K562 (cell line): ENCODE data around the gene DDR1. TPM values are rescaled to one million over a fixed set of nuclear protein-coding genes. Genes with fewer than 3 reads are reported as not detected.

Source experiments
- CHCHD3 ChIP-seq: fragments of 250-450 bp; sonication (Bioruptor Pico); IDR thresholded peaks from 2 replicates; pipeline ENCODE4 v2.1.2; 2022; ENCODE audit warnings: mild to moderate bottlenecking
- E2F6 ChIP-seq, 2 experiments: IDR thresholded peaks; 2 replicates each; pipeline ENCODE4 v1.6.1; 2011; ENCODE audit warnings: borderline replicate concordance in 1 of 2, control low read depth in 1 of 2, low read depth in 1 of 2, low read length in 1 of 2, mild to moderate bottlenecking in 1 of 2, mixed read lengths in 1 of 2, moderate library complexity in 1 of 2; ENCODE audit not compliant: insufficient read depth in 1 of 2, insufficient read length in 1 of 2, poor library complexity in 1 of 2, severe bottlenecking in 1 of 2; ENCODE audit errors: extremely low read depth in 1 of 2
- ELF1 ChIP-seq: fragments of 200-800 bp; sonication (Bioruptor generic); IDR thresholded peaks from 2 replicates; pipeline ENCODE4 v1.6.1; 2016; ENCODE audit warnings: missing genetic modification characterization, missing compliant biosample characterization
- ETV6 ChIP-seq, 3 experiments: fragments of 150-350 bp in 1 of 3; sonication (generic) in 1 of 3; formaldehyde crosslinking in 1 of 3; IDR thresholded peaks; 2 replicates each; pipeline versions ENCODE4 v1.6.1 to v1.8.0; 2014 to 2022; ENCODE audit warnings: borderline replicate concordance in 2 of 3, low read depth in 2 of 3, antibody characterized with exemption in 1 of 3, low read length in 1 of 3, mild to moderate bottlenecking in 1 of 3, missing genetic modification reagents in 1 of 3
- GABPB2 ChIP-seq: fragments of 250-450 bp; sonication (Bioruptor Pico); conservative IDR thresholded peaks from 2 replicates; pipeline ENCODE4 v1.5.1; 2021; ENCODE audit warnings: mild to moderate bottlenecking
- HIVEP1 ChIP-seq: fragments of 250-450 bp; sonication (Bioruptor Pico); IDR thresholded peaks from 2 replicates; pipeline ENCODE4 v1.4.0; 2020; ENCODE audit warnings: mild to moderate bottlenecking
- MEF2D ChIP-seq: conservative IDR thresholded peaks from 2 replicates; pipeline ENCODE4 v1.6.1; 2016; ENCODE audit warnings: low read depth, missing genetic modification characterization, missing compliant biosample characterization
- MIER1 ChIP-seq: fragments of 450-650 bp; IDR thresholded peaks from 2 replicates; pipeline ENCODE4 v1.6.1; 2016; ENCODE audit warnings: antibody characterized with exemption, mild to moderate bottlenecking, low read depth
- POLR2AphosphoS2 ChIP-seq: IDR thresholded peaks from 2 replicates; pipeline ENCODE4 v1.6.1; 2012; ENCODE audit warnings: low read length, improper control_type of control experiment
- RERE ChIP-seq: sonication (generic); formaldehyde crosslinking; IDR thresholded peaks from 2 replicates; pipeline ENCODE4 v1.8.0; 2023; ENCODE audit warnings: missing genetic modification reagents, mild to moderate bottlenecking, borderline replicate concordance
- ZC3H11A ChIP-seq: IDR thresholded peaks from 2 replicates; pipeline ENCODE4 v1.6.1; 2012; ENCODE audit warnings: low read depth, low read length, improper control_type of control experiment
- polyA plus RNA-seq, 8 experiments: library from polyadenylated mRNA; depleted of rRNA in 4 of 8; stranded (reverse) in 5 of 8; unstranded in 3 of 8; fragments of >200 nt; fragmentation: Nextera tagmentation in 2 of 8; fragmentation: Illumina TruSeq in 1 of 8; extraction: Ambion mirVana in 2 of 8; extraction: Trizol in 1 of 8; gene quantifications; 2 replicates each; pipeline versions ENCODE4 v1.2.1 to v1.2.3, GENCODE V29; 2011 to 2014; ENCODE audit warnings: inconsistent platforms in 1 of 8, missing spikeins in 1 of 8
- total RNA-seq, 7 experiments: library from RNA; depleted of rRNA in 6 of 7; stranded (reverse); fragments of >200 nt in 6 of 7; fragmentation: Illumina TruSeq in 2 of 7; extraction: Trizol in 2 of 7; gene quantifications; 2 replicates each; pipeline versions ENCODE4 v1.2.1 to v1.2.3, GENCODE V29; 2011 to 2021; ENCODE audit warnings: low replicate concordance in 1 of 7
- TF ChIP-seq, protein P1 (sequence below): IDR thresholded peaks from 2 replicates; pipeline ENCODE4 v1.6.1; 2012; ENCODE audit warnings: low read depth, low read length, improper control_type of control experiment, borderline replicate concordance
- TF ChIP-seq, protein P2 (sequence below): fragments of 250-450 bp; sonication (Bioruptor Pico); IDR thresholded peaks from 2 replicates; pipeline ENCODE4 v1.9.0; 2021; ENCODE audit warnings: mild to moderate bottlenecking
- TF ChIP-seq, protein P3 (sequence below): sonication (generic); formaldehyde crosslinking; IDR thresholded peaks from 2 replicates; pipeline ENCODE4 v1.9.0; 2022; ENCODE audit warnings: mild to moderate bottlenecking, missing genetic modification reagents

Gene DDR1
- total and polyA plus RNA-seq, 9 of the 15 experiments (the other 6 are each of a cell fraction or from before 2014, with no cell fraction given): 1.4 to 44.6 (median 12.2) TPM

GRCh38 chr6:30914854-30915590, 30.7 kb downstream of the DDR1 start (continued):
- TF ChIP-seq ETV6 (IDR thresholded peaks at IDR 0.05; ENCODE audit: borderline replicate concordance in 1 of 2, low read depth in 2 of 2, low read length in 1 of 2) (no peak), ETV6 (CRISPR knock-in tag; IDR thresholded peaks at IDR 0.05; ENCODE audit: borderline replicate concordance) (no peak), GABPB2 (CRISPR knock-in tag) (no peak), ELF1 (tag) (no peak; the same call in 1 of the 2 replicates), ZC3H11A (no peak), POLR2AphosphoS2 (no peak), CHCHD3 (CRISPR knock-in tag) (no peak), RERE (CRISPR knock-in tag) (no peak), E2F6 (IDR thresholded peaks at IDR 0.05; ENCODE audit: borderline replicate concordance in 1 of 2, extremely low read depth in 1 of 2, insufficient read depth in 1 of 2, insufficient read length in 1 of 2, low read depth in 1 of 2, low read length in 1 of 2, poor library complexity in 1 of 2, severe bottlenecking in 1 of 2) (no peak), HIVEP1 (no peak), MIER1 (no peak), MEF2D (no peak)
- TF ChIP-seq, protein P1, sequence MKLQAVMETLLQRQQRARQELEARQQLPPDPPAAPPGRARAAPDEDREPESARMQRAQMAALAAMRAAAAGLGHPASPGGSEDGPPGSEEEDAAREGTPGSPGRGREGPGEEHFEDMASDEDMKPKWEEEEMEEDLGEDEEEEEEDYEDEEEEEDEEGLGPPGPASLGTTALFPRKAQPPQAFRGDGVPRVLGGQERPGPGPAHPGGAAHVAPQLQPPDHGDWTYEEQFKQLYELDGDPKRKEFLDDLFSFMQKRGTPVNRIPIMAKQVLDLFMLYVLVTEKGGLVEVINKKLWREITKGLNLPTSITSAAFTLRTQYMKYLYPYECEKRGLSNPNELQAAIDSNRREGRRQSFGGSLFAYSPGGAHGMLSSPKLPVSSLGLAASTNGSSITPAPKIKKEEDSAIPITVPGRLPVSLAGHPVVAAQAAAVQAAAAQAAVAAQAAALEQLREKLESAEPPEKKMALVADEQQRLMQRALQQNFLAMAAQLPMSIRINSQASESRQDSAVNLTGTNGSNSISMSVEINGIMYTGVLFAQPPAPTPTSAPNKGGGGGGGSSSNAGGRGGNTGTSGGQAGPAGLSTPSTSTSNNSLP: 0 out of 2 replicates have a peak, but pooled peaks have one; percentile 14
- TF ChIP-seq, protein P2, sequence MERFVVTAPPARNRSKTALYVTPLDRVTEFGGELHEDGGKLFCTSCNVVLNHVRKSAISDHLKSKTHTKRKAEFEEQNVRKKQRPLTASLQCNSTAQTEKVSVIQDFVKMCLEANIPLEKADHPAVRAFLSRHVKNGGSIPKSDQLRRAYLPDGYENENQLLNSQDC (CRISPR knock-in tag): no peak
- TF ChIP-seq, protein P3, sequence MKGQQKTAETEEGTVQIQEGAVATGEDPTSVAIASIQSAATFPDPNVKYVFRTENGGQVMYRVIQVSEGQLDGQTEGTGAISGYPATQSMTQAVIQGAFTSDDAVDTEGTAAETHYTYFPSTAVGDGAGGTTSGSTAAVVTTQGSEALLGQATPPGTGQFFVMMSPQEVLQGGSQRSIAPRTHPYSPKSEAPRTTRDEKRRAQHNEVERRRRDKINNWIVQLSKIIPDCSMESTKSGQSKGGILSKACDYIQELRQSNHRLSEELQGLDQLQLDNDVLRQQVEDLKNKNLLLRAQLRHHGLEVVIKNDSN (CRISPR knock-in tag): no peak
